Right atrium auricular region (tissue), 2 donors: ENCODE data around the gene CPT1B. TPM values are rescaled to one million over a fixed set of nuclear protein-coding genes. Genes with fewer than 3 reads are reported as not detected.

Source experiments
- DNase-seq: peaks from one replicate; pipeline ENCODE4 v3.0.0-alpha.2; 2019; ENCODE audit warnings: low spot score
- H3K27ac ChIP-seq, 2 donors: fragments of 200-600 bp; sonication (generic); 1 replicate in 1 of 2; 2 replicates in 1 of 2; pipeline ENCODE4 v1.5.1; 2016 to 2019
- H3K27me3 ChIP-seq, 2 donors: fragments of 200-600 bp; sonication (generic); one replicate each; pipeline versions ENCODE4 v1.5.1 to v1.6.0; 2017 to 2019
- H3K36me3 ChIP-seq: fragments of 200-600 bp; sonication (generic); one replicate; pipeline ENCODE4 v1.5.1; 2016
- H3K4me1 ChIP-seq, 2 donors: fragments of 200-600 bp; sonication (generic); one replicate each; pipeline versions ENCODE4 v1.5.1 to v1.6.0; 2017 to 2019
- H3K4me3 ChIP-seq, 2 donors: fragments of 200-600 bp; sonication (generic); 1 replicate in 1 of 2; 2 replicates in 1 of 2; pipeline ENCODE4 v1.5.1; 2017 to 2019; ENCODE audit warnings: mild to moderate bottlenecking in 1 of 2, moderate library complexity in 1 of 2
- H3K9me3 ChIP-seq, 2 donors: fragments of 200-600 bp; sonication (generic); one replicate each; pipeline ENCODE4 v1.5.1; 2019
- total RNA-seq, 2 donors: library from RNA; depleted of rRNA; stranded (reverse); fragments of >200 nt; gene quantifications; one replicate each; pipeline ENCODE4 v1.1.0, GENCODE V29; 2016
- TF ChIP-seq, protein P1 (sequence below), 2 donors: fragments of 200-600 bp; sonication (generic); IDR thresholded peaks; one replicate each; pipeline ENCODE4 v1.5.1; 2019; ENCODE audit warnings: antibody characterized with exemption in 2 of 2

CPT1B gene
- total RNA-seq, 2 donors from 2014 or later, result 184 to 281 TPM

- Histone ChIP-seq H3K27ac (peak overlapping the region in 1 of 2 donors; percentile 16), H3K4me1 (peaks cover 0 to 36% of the 10 kb centered on the region in 2 donors), H3K36me3 (peaks cover 49% of the 10 kb centered on the region), H3K9me3 (no peaks in the 10 kb centered on the region), H3K4me3 (no peak overlapping the region), H3K27me3 (no peaks in the 10 kb centered on the region)
- TF ChIP-seq, protein P1, sequence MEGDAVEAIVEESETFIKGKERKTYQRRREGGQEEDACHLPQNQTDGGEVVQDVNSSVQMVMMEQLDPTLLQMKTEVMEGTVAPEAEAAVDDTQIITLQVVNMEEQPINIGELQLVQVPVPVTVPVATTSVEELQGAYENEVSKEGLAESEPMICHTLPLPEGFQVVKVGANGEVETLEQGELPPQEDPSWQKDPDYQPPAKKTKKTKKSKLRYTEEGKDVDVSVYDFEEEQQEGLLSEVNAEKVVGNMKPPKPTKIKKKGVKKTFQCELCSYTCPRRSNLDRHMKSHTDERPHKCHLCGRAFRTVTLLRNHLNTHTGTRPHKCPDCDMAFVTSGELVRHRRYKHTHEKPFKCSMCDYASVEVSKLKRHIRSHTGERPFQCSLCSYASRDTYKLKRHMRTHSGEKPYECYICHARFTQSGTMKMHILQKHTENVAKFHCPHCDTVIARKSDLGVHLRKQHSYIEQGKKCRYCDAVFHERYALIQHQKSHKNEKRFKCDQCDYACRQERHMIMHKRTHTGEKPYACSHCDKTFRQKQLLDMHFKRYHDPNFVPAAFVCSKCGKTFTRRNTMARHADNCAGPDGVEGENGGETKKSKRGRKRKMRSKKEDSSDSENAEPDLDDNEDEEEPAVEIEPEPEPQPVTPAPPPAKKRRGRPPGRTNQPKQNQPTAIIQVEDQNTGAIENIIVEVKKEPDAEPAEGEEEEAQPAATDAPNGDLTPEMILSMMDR (IDR thresholded peaks at IDR 0.05), result peak in 1 of 2 donors; percentile 43
- no peak for DNase-seq
These were observed 2.2 kb downstream of the CPT1B start for GRCh38 chr22:50576070-50576469.

GRCh38 chr22:50575426-50575941 lies 2.7 kb downstream of the CPT1B start:
- Histone ChIP-seq H3K27ac (no peak overlapping the region), H3K36me3 (peaks cover 55% of the 10 kb centered on the region), H3K27me3 (no peaks in the 10 kb centered on the region), H3K4me1 (peaks cover 0 to 32% of the 10 kb centered on the region in 2 donors), H3K4me3 (no peak overlapping the region), H3K9me3 (no peaks in the 10 kb centered on the region)
- TF ChIP-seq, protein P1 (IDR thresholded peaks at IDR 0.05), result no peak
- DNase-seq, result no peak

GRCh38 chr22:50574383-50574755 lies 3.9 kb downstream of the CPT1B start:
- no peak overlapping the region for H3K27ac ChIP-seq
- H3K4me1 ChIP-seq, result peaks cover 0 to 28% of the 10 kb centered on the region in 2 donors
- no peaks in the 10 kb centered on the region for H3K27me3 ChIP-seq
- TF ChIP-seq, protein P1 (IDR thresholded peaks at IDR 0.05), result no peak
- H3K9me3 ChIP-seq, result no peaks in the 10 kb centered on the region
- peaks cover 66% of the 10 kb centered on the region for H3K36me3 ChIP-seq
- no peak overlapping the region for H3K4me3 ChIP-seq
- DNase-seq, result no peak

GRCh38 chr22:50573491-50574382 lies 4.5 kb downstream of the CPT1B start:
- DNase-seq, result no peak
- Histone ChIP-seq H3K27me3 (no peaks in the 10 kb centered on the region), H3K4me3 (no peak overlapping the region), H3K36me3 (peaks cover 72% of the 10 kb centered on the region), H3K4me1 (peaks cover 0 to 22% of the 10 kb centered on the region in 2 donors), H3K27ac (no peak overlapping the region), H3K9me3 (no peaks in the 10 kb centered on the region)
- TF ChIP-seq, protein P1 (IDR thresholded peaks at IDR 0.05), result no peak

GRCh38 chr22:50572965-50573364 lies 5.3 kb downstream of the CPT1B start:
- TF ChIP-seq, protein P1 (IDR thresholded peaks at IDR 0.05), result no peak
- peaks cover 80% of the 10 kb centered on the region for H3K36me3 ChIP-seq
- no peak overlapping the region for H3K4me3 ChIP-seq
- H3K27ac ChIP-seq, result no peak overlapping the region
- peaks cover 0 to 14% of the 10 kb centered on the region in 2 donors for H3K4me1 ChIP-seq
- H3K27me3 ChIP-seq, result no peaks in the 10 kb centered on the region
- no peaks in the 10 kb centered on the region for H3K9me3 ChIP-seq
- DNase-seq, result no peak
